ENCODE results near the gene GLB1L2.

DNA sequence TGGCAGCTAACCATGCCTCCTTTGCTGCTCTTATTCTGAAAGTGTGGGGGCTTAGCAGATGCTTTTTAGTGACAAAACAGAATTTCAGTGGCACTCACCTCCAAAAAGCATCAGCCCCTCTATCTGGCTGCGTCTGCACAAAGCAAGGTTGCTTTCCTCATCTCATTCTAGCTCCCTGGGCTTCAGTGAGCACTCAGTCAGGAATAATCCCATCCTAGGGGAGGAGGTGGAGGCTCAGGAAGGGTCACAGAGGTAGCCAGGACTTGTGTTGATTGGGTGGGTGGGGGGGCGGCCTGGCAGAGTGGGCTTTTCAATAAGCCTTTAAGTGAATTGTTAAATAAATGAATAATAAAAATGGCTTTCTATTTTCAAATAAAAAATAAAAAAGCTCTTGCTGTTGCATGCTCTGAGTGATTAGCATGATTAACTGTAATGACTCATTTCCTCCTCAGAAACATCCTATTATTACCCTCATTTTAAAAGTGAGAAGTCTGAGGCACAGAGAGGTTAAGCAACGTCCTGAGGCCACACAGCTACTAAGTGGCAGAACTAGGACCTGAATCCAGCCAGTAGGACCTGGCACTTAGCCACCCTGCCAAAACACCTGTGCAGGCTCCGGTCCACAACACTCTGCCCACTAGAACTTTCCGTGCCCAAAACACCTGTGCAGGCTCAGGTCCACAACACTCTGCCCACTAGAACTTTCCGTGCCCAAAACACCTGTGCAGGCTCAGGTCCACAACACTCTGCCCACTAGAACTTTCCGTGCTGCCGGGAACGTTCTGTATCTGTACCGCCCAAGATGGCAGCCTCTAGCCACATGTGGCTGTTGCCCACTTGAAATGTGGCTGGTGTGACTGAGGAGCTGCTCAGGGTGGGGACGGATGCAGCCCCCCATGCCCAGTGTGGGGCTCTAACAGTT is 74.7 kb downstream of the GLB1L2 start:
- TF ChIP-seq TAF1 (IDR thresholded peaks at IDR 0.05; ENCODE audit: borderline replicate concordance, low read depth, low read length) = no peak
- TF ChIP-seq POLR2A (IDR thresholded peaks at IDR 0.05; ENCODE audit: low read depth, low read length) = no peak
- TF ChIP-seq POLR2AphosphoS5 (IDR thresholded peaks at IDR 0.05; ENCODE audit: low read depth, low read length) = no peak
